C1 segment of cervical spinal cord (tissue), 14 donors: Measurements from ENCODE around the gene PTPN11.

Experiments
- DNase-seq, 14 donors: peaks; one replicate each; lab custom pipeline; 2025; lab: John Stamatoyannopoulos, UW

Gene PTPN11

DNA sequence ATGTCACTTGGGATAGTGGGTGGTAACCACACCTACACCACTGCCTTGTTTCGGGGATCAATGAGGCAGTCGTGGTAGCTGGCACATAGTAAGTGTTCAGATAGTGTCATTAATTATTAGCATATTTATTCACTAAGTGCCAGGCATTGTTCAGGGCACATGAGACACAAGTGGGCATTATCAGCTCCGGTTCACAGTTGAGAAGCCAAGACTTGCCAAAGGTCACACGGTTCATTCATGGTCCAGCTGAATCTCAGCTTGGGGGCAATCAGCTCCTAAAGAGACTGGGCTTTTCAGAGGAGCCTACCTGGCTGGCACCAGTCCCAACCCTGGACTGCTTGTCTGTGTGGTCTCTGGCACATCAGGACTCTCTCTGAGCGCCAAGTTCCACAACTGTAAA is 121.3 kb downstream of the PTPN11 start:
- DNase-seq = no peak

- peak in 1 of 14 donors; percentile 3 for DNase-seq
Observed at GRCh38 chr12:112543751-112544150, 125.0 kb downstream of the PTPN11 start.

GRCh38 chr12:112546339-112546738 is 127.6 kb downstream of the PTPN11 start:
- DNase-seq = no peak

GRCh38 chr12:112546996-112547395 is 128.2 kb downstream of the PTPN11 start:
- no peak for DNase-seq

GRCh38 chr12:112549031-112549430 is 130.3 kb downstream of the PTPN11 start:
- DNase-seq = no peak

GRCh38 chr12:112551681-112552080 is 132.9 kb downstream of the PTPN11 start:
- DNase-seq = no peak

- DNase-seq = no peak
Observed at GRCh38 chr12:112555621-112556233, 137.0 kb downstream of the PTPN11 start.

GRCh38 chr12:112557951-112558630 is 139.3 kb downstream of the PTPN11 start:
- DNase-seq = no peak
